ENCODE data around the gene MARCO. TPM values are rescaled to one million over a fixed set of nuclear protein-coding genes. Genes with fewer than 3 reads are reported as not detected.
"Not testable (repeated sequence)": the region's sequence is repeated elsewhere in the genome, so short reads cannot be mapped to it uniquely, and the experiment has no call there.

The MARCO gene
- total and polyA plus RNA-seq, 4 donors, result 0.54 to 29.2 (median 11.6) TPM

GRCh38 chr2:118994778-118995177, 52.8 kb downstream of the MARCO start:
- Histone ChIP-seq H3K36me3 (ENCODE audit: control insufficient read depth in 1 of 2, insufficient read depth in 2 of 2, low read length in 1 of 2) (no peaks in the 10 kb centered on the region), H3K9me3 (ENCODE audit: control insufficient read depth, low read length) (no peaks in the 10 kb centered on the region), H3K4me1 (ENCODE audit: control insufficient read depth in 1 of 2, insufficient read depth in 2 of 2, low read length in 2 of 2) (no peaks in the 10 kb centered on the region), H3K4me3 (ENCODE audit: low read length in 2 of 2) (no peak overlapping the region), H3K27ac (ENCODE audit: low read depth in 1 of 2, low read length in 2 of 2) (no peak overlapping the region), H3K27me3 (ENCODE audit: control insufficient read depth in 1 of 2, insufficient read depth in 2 of 2, low read length in 1 of 2) (no peaks in the 10 kb centered on the region)
- DNase-seq (no peak), ATAC-seq (ENCODE audit: low FRiP score) (no peak)
- WGBS, 2 donors, result 77 to 81% methylated on average over 2 of the region's 2 CpGs
- intact Hi-C loops (cut with DNase I), result no loop called here

DNA sequence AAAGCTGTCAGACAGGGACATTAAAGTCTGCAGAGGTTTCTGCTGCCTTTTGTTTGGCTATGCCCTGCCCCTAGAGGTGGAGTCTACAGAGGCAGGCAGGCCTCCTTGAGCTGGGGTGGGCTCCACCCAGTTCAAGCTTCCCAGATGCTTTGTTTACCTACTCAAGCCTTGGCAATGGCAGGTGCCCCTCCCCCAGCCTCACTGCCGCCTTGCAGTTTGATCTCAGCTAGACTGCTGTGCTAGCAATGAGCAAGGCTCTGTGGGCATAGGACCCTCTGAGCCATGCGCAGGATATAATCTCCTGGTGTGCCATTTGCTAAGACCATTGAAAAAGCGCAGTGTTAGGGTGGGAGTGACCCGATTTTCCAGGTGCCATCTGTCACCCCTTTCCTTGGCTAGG, 61.9 kb downstream of the MARCO start:
- H3K9me3 ChIP-seq (ENCODE audit: control insufficient read depth, low read length); H3K27me3 ChIP-seq (ENCODE audit: control insufficient read depth in 1 of 2, insufficient read depth in 2 of 2, low read length in 1 of 2); H3K27ac ChIP-seq (ENCODE audit: low read depth in 1 of 2, low read length in 2 of 2); intact Hi-C loops (cut with DNase I); H3K4me1 ChIP-seq (ENCODE audit: control insufficient read depth in 1 of 2, insufficient read depth in 2 of 2, low read length in 2 of 2); H3K36me3 ChIP-seq (ENCODE audit: control insufficient read depth in 1 of 2, insufficient read depth in 2 of 2, low read length in 1 of 2); DNase-seq; ATAC-seq (ENCODE audit: low FRiP score); H3K4me3 ChIP-seq (ENCODE audit: low read length in 2 of 2): not testable (repeated sequence)
- WGBS, 2 donors, result 92 to 93% methylated on average over 4 of the region's 4 CpGs

GRCh38 chr2:119004602-119005001, 62.6 kb downstream of the MARCO start:
- ATAC-seq (ENCODE audit: low FRiP score), result no peak
- no peak overlapping the region for H3K4me3 ChIP-seq (ENCODE audit: low read length in 2 of 2)
- no peaks in the 10 kb centered on the region for H3K36me3 ChIP-seq (ENCODE audit: control insufficient read depth in 1 of 2, insufficient read depth in 2 of 2, low read length in 1 of 2)
- intact Hi-C loops (cut with DNase I), result no loop called here
- H3K4me1 ChIP-seq (ENCODE audit: control insufficient read depth in 1 of 2, insufficient read depth in 2 of 2, low read length in 2 of 2), result no peaks in the 10 kb centered on the region
- DNase-seq, result no peak
- H3K27me3 ChIP-seq (ENCODE audit: control insufficient read depth in 1 of 2, insufficient read depth in 2 of 2, low read length in 1 of 2), result no peaks in the 10 kb centered on the region
- peaks cover 6% of the 10 kb centered on the region for H3K9me3 ChIP-seq (ENCODE audit: control insufficient read depth, low read length)
- no peak overlapping the region for H3K27ac ChIP-seq (ENCODE audit: low read depth in 1 of 2, low read length in 2 of 2)
- WGBS, 2 donors, result 71 to 72% methylated on average over 3 of the region's 3 CpGs

- no peaks in the 10 kb centered on the region for H3K36me3 ChIP-seq (ENCODE audit: control insufficient read depth in 1 of 2, insufficient read depth in 2 of 2, low read length in 1 of 2)
- intact Hi-C loops (cut with DNase I), result no loop called here
- H3K27me3 ChIP-seq (ENCODE audit: control insufficient read depth in 1 of 2, insufficient read depth in 2 of 2, low read length in 1 of 2), result no peaks in the 10 kb centered on the region
- no peak for DNase-seq
- H3K4me3 ChIP-seq (ENCODE audit: low read length in 2 of 2), result no peak overlapping the region
- 47 to 55% methylated on average over 5 of the region's 5 CpGs for WGBS, 2 donors
- no peaks in the 10 kb centered on the region for H3K4me1 ChIP-seq (ENCODE audit: control insufficient read depth in 1 of 2, insufficient read depth in 2 of 2, low read length in 2 of 2)
- peaks cover 6% of the 10 kb centered on the region for H3K9me3 ChIP-seq (ENCODE audit: control insufficient read depth, low read length)
- H3K27ac ChIP-seq (ENCODE audit: low read depth in 1 of 2, low read length in 2 of 2), result no peak overlapping the region
- no peak for ATAC-seq (ENCODE audit: low FRiP score)
Observed at GRCh38 chr2:119005051-119005450, 63.1 kb downstream of the MARCO start.

- Histone ChIP-seq H3K4me3 (ENCODE audit: low read length in 2 of 2) (no peak overlapping the region), H3K27ac (ENCODE audit: low read depth in 1 of 2, low read length in 2 of 2) (no peak overlapping the region), H3K4me1 (ENCODE audit: control insufficient read depth in 1 of 2, insufficient read depth in 2 of 2, low read length in 2 of 2) (no peaks in the 10 kb centered on the region), H3K27me3 (ENCODE audit: control insufficient read depth in 1 of 2, insufficient read depth in 2 of 2, low read length in 1 of 2) (no peaks in the 10 kb centered on the region), H3K36me3 (ENCODE audit: control insufficient read depth in 1 of 2, insufficient read depth in 2 of 2, low read length in 1 of 2) (no peaks in the 10 kb centered on the region), H3K9me3 (ENCODE audit: control insufficient read depth, low read length) (peaks cover 6% of the 10 kb centered on the region)
- DNase-seq, result no peak
- ATAC-seq (ENCODE audit: low FRiP score), result no peak
- intact Hi-C loops (cut with DNase I), result no loop called here
- 78 to 82% methylated on average over 6 of the region's 6 CpGs for WGBS, 2 donors
Observed at GRCh38 chr2:119005555-119005954, 63.6 kb downstream of the MARCO start.

DNA sequence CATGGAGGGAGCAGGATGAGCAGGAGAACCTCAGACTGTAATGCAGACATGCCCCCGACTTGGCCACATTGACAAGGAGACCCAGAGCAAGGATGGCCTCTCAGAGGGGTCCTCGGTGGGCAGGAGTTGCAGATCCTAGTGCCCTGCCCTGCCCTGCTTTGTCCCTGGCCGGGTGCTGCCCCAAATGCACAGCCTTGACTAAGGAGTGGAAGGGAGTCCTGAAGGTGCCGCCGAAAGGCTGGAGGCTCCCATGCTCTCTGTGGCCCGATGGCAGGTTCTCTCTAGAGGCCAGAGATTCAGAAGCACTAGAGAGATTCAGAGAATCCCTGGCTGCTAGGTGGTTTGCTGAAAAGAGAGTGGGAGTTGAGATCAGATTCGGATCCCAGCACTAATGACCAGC, 64.4 kb downstream of the MARCO start:
- DNase-seq (no peak), ATAC-seq (ENCODE audit: low FRiP score) (no peak)
- no peak overlapping the region for H3K4me3 ChIP-seq (ENCODE audit: low read length in 2 of 2)
- intact Hi-C loops (cut with DNase I), result no loop called here
- no peak overlapping the region for H3K27ac ChIP-seq (ENCODE audit: low read depth in 1 of 2, low read length in 2 of 2)
- H3K9me3 ChIP-seq (ENCODE audit: control insufficient read depth, low read length), result peaks cover 6% of the 10 kb centered on the region
- H3K36me3 ChIP-seq (ENCODE audit: control insufficient read depth in 1 of 2, insufficient read depth in 2 of 2, low read length in 1 of 2), result no peaks in the 10 kb centered on the region
- no peaks in the 10 kb centered on the region for H3K4me1 ChIP-seq (ENCODE audit: control insufficient read depth in 1 of 2, insufficient read depth in 2 of 2, low read length in 2 of 2)
- H3K27me3 ChIP-seq (ENCODE audit: control insufficient read depth in 1 of 2, insufficient read depth in 2 of 2, low read length in 1 of 2), result no peaks in the 10 kb centered on the region
- WGBS, 2 donors, result 76 to 80% methylated on average over 7 of the region's 7 CpGs

- no peaks in the 10 kb centered on the region for H3K4me1 ChIP-seq (ENCODE audit: control insufficient read depth in 1 of 2, insufficient read depth in 2 of 2, low read length in 2 of 2)
- no peak overlapping the region for H3K27ac ChIP-seq (ENCODE audit: low read depth in 1 of 2, low read length in 2 of 2)
- intact Hi-C loops (cut with DNase I), result no loop called here
- WGBS, 2 donors, result 51 to 59% methylated on average over 2 of the region's 2 CpGs
- no peak overlapping the region for H3K4me3 ChIP-seq (ENCODE audit: low read length in 2 of 2)
- no peaks in the 10 kb centered on the region for H3K27me3 ChIP-seq (ENCODE audit: control insufficient read depth in 1 of 2, insufficient read depth in 2 of 2, low read length in 1 of 2)
- ATAC-seq (ENCODE audit: low FRiP score), result no peak
- no peaks in the 10 kb centered on the region for H3K36me3 ChIP-seq (ENCODE audit: control insufficient read depth in 1 of 2, insufficient read depth in 2 of 2, low read length in 1 of 2)
- no peak for DNase-seq
- H3K9me3 ChIP-seq (ENCODE audit: control insufficient read depth, low read length), result peaks cover 6% of the 10 kb centered on the region
Observed at GRCh38 chr2:119008108-119008507, 66.1 kb downstream of the MARCO start.

DNA sequence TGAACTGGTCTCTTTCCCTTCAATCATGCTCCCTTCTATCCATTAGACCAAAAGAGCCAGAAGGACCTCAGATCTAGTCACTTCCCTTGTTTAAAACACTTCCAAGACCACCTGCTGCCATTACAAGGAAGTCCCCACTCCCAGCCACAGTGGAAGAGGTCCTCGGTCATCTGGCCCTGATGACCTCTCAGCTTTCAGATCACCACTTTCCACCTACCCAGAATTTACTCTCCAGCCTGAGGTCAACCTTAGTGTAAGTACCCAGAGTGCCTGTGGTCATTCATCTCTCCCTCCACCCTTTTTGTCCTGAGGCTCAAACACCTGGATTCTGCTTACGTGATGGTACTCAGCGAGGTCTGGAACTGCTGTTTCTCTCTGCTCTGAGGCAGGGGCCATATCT, 67.1 kb downstream of the MARCO start:
- Histone ChIP-seq H3K9me3 (ENCODE audit: control insufficient read depth, low read length) (peaks cover 5% of the 10 kb centered on the region), H3K4me3 (ENCODE audit: low read length in 2 of 2) (no peak overlapping the region), H3K27ac (ENCODE audit: low read depth in 1 of 2, low read length in 2 of 2) (no peak overlapping the region), H3K27me3 (ENCODE audit: control insufficient read depth in 1 of 2, insufficient read depth in 2 of 2, low read length in 1 of 2) (no peaks in the 10 kb centered on the region), H3K4me1 (ENCODE audit: control insufficient read depth in 1 of 2, insufficient read depth in 2 of 2, low read length in 2 of 2) (no peaks in the 10 kb centered on the region), H3K36me3 (ENCODE audit: control insufficient read depth in 1 of 2, insufficient read depth in 2 of 2, low read length in 1 of 2) (no peaks in the 10 kb centered on the region)
- intact Hi-C loops (cut with DNase I), result no loop called here
- WGBS, 2 donors, result 65 to 67% methylated on average over 3 of the region's 3 CpGs
- peak in 1 of 2 donors; percentile 20 for DNase-seq
- ATAC-seq (ENCODE audit: low FRiP score), result no peak

- no peaks in the 10 kb centered on the region for H3K27me3 ChIP-seq (ENCODE audit: control insufficient read depth in 1 of 2, insufficient read depth in 2 of 2, low read length in 1 of 2)
- H3K4me1 ChIP-seq (ENCODE audit: control insufficient read depth in 1 of 2, insufficient read depth in 2 of 2, low read length in 2 of 2), result no peaks in the 10 kb centered on the region
- H3K4me3 ChIP-seq (ENCODE audit: low read length in 2 of 2), result no peak overlapping the region
- no peak for DNase-seq
- no peaks in the 10 kb centered on the region for H3K36me3 ChIP-seq (ENCODE audit: control insufficient read depth in 1 of 2, insufficient read depth in 2 of 2, low read length in 1 of 2)
- WGBS, 2 donors, result 74 to 78% methylated on average over 9 of the region's 9 CpGs
- no peak for ATAC-seq (ENCODE audit: low FRiP score)
- no peaks in the 10 kb centered on the region for H3K9me3 ChIP-seq (ENCODE audit: control insufficient read depth, low read length)
- intact Hi-C loops (cut with DNase I), result loop anchor here (5.0 to 10.0 kb wide), 3 partner anchors 254 to 282 kb away; no protein-coding TSS in a partner anchor
- no peak overlapping the region for H3K27ac ChIP-seq (ENCODE audit: low read depth in 1 of 2, low read length in 2 of 2)
Observed at GRCh38 chr2:119010336-119010735, 68.3 kb downstream of the MARCO start.

Data from aorta (tissue), 5 donors.